RPMI8226 (cell line): Measurements from ENCODE around the gene GAL3ST1.
"Not testable (repeated sequence)": the region's sequence is repeated elsewhere in the genome, so short reads cannot be mapped to it uniquely, and the experiment has no call there.

Experiments
- DNase-seq: peaks from one replicate; pipeline ENCODE4 v3.0.0-alpha.2; 2015

GAL3ST1 gene

DNA sequence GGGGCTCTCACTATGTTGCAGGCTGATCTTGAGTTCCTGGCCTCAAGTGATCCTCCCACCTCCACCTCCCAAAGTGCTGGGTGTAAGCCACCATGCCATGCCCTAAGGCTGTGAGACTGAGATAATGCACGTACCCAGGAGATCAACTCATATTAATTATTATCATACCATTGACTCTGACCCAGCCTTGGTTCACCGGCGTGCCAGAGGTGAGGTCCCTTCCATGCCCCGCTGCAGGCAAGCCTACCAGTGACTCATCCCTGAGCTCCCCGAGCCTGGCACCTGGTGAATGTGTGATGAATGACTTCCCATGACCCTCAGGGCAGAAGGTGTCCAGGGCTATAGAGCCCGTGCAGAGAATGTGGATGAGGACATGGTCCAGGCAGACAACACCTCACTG is 12.1 kb downstream of the GAL3ST1 start:
- DNase-seq = no peak

DNA sequence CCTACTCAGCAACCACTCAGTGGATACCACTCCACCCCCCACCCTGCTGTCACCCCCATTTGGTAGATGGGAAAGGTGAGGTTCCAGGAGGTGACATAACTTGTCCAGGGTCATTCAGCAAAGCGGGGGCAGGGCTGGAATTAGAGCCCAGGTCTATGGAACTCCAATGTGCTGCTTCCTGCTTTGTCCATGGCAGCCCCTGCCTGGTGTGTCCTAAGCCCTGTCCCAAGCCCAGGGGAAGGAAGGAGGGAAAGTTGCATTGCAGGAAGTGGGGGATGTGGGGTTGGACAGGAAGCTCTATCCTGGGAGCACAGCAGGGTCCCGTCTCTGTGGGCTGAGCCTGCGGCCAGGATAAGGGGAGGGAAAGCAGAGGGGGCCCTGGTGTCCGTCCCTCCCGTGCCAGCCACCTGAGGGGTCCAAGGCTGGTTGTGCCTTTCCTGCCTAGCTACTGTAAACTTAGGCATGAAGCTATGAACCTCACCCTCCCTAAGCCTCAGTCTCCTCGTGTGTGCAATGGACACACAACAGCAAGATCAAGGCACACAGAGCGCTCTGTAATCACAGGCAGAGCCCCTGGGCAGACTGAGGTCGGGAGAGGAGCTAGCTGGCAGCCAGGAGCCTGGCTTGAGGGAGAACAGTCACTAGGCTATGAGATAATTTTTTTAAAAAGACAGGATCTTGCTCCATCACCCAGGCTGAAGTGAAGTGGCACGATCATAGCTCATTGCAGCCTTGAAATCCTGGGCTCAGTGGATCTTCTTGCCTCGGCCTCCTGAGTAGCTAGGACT is 12.9 kb downstream of the GAL3ST1 start:
- no peak for DNase-seq

DNA sequence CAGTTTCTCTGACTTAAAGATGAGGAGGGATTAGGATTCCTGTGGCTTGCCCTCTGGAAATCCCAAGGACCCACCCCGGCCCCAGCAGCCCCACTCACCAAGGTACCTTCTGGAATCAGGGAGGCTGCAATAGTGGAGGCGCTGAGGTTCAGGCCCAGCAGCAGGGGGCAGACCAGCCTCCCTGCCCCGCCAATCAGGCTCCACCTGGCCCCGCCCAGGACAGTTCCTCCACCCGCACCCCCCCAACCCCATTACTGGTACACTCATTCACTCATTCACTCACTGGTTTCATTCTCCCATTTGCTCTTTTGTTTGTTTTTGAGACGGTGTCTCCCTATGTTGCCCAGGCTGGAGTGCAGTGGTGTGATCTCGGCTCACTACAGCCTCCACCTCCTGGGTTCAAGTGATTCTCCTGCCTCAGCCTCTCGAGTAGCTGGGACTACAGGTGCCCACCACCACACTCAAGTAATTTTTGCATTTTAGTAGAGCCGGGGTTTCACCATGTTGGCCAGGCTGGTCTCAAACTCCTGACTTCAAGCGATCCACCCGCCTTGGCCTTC is 13.7 kb downstream of the GAL3ST1 start:
- DNase-seq = peak; percentile 29

DNA sequence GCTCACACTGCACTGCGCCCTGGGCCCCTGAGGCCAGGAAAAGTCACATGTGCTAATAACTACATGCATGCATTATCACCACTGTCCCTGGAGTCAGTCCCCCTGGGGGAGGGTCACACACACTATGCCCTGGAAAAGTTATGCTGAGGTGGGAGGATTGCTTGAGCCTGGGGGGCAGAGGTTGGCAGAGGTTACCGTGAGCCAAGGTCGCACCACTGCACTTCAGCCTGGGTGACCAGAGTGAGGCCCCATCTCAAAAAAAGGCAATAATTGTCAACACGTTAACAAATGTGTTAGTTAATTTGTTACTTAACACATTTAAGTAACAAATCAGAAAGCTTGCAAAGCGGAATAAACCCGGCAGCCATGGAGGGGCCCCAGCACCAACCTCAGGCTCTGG is 14.6 kb downstream of the GAL3ST1 start:
- no peak for DNase-seq

DNA sequence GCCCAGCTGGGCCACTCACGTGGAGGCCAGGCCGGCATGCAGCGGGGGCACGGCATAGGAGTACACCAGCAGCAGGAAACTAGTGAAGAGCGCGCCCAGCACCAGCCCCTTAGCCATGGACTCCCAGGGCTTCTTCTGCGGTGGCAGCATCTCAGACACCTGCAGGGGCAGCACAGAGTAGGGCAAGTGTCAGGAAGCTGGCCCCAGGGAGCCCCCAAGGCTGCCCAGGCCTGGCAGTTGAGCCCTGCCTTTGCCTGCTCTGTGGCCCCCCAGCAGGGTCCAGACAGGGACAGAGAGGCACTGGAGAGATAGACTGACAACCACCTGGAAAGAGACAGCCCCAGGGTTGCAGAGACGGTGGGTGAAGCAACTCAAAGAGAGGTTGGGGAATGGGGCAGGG is 17.2 kb downstream of the GAL3ST1 start:
- DNase-seq = no peak

DNA sequence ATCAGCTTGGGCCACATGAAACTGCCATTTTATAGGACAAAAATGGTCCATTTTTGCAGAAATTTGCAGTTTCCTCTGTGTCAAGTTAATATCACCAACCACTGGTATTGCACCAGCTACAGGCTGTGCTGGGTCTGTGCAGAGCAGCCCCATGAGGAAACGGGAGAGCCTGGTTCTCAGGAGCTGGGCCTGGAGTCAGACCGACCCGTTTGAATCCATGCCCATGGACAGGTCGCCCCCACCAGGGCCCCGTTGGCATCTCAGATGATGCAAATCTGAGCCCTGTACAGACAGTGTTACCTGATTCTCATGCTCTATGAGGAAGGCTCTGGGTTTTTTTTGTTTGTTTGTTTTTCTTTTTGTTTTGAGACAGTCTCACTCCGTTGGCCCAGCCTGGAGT is 18.1 kb downstream of the GAL3ST1 start:
- DNase-seq = no peak

DNA sequence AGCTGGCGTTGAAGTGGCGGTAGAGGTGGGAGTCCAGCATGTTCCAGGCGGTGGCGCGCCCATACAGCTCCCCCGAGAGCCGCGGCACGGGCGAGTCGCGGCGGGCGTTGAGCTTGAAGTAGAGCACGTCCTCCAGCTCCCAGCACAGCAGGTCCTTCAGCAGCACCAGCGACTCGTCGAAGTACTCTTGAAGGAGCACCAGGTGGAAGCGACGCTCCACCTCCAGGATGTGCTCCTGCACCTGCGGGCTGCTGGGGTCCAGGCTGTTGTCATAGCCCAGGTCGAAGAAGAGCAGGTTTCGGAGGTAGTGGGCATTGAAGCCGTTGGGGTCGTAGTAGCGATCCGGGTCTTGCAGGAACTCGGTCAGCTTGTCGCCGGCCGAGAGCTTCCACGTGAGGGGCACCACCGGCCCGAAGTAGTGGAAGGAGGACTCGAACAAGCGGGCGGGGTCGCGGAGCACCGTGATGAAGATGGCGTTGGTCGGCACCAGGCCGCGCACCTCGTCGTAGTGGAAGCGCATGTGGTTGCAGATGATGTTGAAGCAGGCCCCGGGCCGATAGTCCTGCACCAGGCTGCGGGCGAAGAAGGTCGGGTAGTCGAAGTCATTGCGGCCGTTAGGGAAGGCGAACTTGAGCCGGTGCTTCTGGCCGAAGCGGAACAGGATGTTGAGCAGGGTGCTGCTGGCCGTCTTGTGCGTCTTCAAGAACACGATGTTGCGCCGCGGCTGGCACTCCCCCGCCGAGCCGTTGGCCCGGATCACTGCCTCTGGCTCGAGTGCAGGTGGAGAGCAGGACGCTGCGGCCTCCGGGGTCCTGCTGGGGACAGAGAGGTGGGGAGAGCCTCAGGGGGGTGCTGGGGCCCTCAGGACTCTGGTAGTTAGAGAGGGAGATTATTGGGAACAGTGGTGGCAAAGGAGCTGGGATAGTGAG is 18.9 kb downstream of the GAL3ST1 start:
- no peak for DNase-seq

DNA sequence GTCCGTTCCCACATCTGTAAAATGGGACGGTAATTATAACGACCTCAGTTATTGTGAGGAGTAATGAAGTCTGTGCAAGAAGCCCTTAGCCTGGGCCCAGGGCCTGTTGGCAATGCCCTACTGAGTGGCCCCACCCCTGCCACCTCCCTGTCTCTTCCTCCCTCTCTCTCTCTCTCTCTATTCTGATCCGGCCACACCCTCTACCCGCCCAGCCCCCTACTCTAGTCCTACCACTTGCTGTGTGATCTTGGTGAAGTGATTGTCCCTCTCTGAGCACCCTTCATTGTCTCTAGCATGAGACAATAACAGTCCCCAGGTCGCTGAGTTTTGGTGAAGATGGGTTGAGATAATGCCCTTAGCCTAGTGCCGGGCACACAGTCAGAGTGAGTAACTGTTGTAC is 20.5 kb downstream of the GAL3ST1 start:
- no peak for DNase-seq

DNA sequence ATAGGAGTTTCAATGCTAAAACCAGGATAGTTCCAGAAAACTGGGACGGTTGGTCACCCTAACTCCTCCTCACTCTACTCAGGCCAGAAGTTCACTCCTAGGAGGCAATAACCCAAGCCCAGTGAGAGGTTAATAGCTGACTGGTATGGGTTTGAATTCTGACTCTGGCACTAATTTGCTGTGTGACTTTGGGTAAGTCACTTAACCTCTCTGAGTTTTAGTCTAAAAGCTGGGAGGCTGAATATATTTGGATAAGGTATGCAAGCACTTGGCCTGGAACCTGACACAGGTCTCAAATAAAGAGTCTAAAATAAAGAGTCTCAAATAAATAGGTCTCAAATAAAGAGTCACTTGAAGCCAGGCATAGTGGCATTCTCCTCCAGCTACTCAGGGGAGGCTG is 21.7 kb downstream of the GAL3ST1 start:
- no peak for DNase-seq

DNA sequence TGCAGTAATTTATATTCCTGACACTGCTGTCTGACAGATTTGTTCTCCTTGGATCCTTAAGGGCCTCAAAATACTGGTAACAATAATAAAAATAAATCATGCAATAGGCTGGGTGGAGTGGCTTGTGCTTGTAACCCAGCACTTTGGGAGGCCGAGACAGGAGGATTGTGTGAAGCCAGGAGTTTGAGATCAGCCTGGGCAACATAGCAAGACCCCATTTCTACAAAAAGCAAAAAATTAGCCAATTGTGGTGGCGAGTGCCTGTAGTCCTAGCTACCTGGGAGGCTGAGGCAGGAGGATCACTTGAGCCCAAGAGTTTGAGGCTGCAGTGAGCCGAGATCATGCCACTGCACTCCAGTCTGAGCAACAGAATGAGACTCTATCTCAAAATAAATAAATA is 22.7 kb downstream of the GAL3ST1 start:
- DNase-seq = not testable (repeated sequence)

DNA sequence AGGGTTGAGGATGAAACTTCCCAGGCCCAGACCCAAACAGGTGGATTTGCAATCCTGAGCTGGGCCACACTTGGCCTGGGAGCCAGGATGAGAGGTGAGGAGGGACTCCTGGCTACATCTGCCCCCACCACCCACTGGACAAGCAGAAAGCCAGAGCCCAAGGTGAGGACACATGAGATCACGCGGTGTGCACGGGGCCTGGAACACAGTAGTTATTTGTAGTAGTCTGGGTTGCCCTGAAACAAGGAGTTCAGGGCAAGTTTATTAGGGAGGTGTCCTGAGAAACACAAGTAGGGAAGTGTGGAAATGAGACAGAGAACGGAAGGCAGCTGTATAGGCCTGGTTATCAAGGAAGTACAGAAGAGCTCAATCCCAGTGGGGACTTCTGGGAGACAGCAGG is 27.3 kb downstream of the GAL3ST1 start:
- DNase-seq = no peak

DNA sequence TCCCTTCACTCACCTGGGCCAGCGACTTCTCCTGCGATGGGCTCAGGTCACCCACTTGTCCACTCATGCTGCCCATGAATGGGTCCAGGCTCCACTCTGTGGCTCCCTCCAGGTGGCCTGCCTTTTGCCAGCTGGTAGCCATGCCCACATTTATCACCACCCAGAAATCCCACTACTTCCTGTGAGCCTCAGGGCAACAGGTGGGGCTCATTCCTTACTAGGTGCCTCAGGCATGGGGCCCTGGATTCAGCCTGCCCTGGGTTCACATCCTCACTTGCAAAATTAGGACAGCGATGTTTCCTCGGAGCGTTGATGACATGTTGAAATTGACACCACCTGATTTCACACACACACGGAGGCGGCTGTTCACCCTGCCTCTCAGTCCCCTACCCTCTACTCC is 27.8 kb downstream of the GAL3ST1 start, which contains the start of gene SEC14L6:
SEC14L6 (minus strand) TSS at position 126 of the 400 bp plus-strand sequence; CDS start at position 67, 59 bp downstream.
- no peak for DNase-seq

DNA sequence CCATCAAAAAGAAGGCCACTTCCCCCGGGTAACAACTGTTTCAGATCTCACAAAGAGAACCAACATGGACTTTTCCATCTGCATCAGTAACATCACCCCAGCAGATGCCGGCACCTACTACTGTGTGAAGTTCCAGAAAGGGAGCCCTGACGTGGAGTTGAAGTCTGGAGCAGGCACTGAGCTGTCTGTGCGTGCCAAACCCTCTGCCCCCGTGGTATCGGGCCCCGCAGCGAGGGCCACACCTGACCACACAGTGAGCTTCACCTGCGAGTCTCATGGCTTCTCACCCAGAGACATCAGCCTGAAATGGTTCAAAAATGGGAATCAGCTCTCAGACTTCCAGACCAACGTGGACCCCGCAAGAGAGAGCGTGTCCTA is 31.7 kb downstream of the GAL3ST1 start:
- no peak for DNase-seq

DNA sequence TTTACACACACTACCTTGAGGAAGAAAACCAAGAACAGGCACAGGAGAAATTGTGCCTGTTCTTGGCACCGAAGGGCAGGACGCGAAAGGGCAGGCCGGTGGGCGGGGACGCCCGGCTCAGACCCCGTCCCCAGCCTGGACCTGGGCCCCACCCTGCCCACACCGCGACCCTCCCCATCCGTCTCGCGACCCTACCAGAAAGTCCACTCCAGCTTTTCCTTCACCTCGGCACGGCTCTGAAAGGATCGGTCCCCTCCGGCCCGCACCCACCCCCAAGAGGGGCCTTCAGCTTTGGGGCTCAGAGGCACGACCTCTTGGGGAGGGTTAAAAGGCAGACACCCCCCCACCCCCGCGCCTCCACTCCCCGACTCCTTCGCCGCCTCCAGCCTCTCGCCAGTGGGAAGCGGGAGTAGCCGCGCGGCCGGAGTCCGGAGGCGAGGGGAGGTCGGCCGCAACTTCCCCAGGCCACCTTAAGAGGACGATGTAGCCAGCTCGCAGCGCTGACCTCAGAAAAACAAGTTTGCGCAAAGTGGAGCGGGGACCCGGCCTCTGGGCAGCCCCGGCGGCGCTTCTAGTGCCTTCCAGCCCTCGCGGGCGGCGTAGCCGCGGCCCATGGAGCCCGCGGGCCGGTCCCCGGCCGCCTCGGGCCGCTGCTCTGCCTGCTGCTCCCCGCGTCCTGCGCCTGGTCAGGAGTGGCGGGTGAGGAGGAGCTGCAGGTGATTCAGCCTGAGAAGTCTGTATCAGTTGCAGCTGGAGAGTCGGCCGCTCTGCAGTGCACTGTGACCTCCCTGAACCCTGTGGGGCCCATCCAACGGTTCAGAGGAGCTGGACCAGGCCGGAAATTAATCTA is 32.3 kb downstream of the GAL3ST1 start:
- no peak for DNase-seq

DNA sequence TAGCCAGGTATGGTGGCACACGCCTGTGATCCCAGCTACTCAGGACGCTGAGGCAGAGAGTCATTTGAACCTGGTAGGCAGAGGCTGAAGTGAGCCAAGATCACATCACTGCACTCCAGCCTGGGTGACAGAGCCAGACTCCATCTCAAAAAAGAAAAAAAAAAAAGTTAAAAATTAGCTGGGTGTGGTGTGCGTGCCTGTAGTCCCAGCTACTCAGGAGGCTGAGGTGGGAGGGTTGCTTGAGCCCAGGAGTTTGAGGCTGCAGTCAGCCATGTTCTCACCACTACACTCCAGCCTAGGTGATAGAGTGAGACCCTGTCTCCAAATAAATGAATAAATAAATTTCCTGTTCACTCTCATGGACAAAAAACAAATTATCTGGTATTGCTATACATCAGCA is 33.0 kb downstream of the GAL3ST1 start:
- not testable (repeated sequence) for DNase-seq

DNA sequence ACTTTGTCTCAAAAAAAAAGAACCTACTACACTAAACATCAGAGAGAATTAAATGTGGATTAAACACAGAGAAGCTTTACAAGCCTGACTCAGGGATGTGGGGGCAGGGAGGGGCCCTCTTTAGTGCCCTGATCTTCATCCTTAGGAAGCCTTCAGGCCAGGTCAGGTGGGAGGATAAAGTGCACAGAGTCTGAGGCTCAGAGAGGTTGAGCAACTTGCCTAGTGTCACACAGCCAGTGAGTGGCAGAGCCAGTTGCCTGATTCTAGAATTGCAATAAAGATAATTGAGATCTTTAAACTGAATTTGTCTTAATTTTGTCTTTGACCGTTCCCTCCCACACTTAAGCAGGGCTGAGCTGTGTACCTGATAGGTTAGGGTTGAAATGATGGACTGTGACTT is 35.1 kb downstream of the GAL3ST1 start:
- DNase-seq = no peak

DNA sequence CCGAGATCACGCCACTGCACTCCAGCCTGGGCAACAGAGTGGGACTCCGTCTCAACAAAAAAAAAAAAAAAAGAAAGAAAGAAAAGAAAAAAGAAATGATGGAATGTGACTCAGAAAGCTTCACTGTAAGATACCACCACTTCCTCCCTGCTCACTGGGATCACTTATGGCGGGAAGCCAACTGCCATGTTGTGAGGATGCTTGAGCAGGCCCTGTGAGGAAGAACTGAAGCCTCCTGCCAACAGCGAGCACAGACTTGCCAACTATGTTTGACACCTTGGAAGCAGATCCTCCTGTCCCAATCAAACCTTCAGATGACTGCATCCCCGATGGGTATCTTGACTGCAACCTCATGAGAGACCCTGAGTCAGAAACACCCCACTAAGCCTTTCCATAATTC is 36.2 kb downstream of the GAL3ST1 start:
- no peak for DNase-seq

DNA sequence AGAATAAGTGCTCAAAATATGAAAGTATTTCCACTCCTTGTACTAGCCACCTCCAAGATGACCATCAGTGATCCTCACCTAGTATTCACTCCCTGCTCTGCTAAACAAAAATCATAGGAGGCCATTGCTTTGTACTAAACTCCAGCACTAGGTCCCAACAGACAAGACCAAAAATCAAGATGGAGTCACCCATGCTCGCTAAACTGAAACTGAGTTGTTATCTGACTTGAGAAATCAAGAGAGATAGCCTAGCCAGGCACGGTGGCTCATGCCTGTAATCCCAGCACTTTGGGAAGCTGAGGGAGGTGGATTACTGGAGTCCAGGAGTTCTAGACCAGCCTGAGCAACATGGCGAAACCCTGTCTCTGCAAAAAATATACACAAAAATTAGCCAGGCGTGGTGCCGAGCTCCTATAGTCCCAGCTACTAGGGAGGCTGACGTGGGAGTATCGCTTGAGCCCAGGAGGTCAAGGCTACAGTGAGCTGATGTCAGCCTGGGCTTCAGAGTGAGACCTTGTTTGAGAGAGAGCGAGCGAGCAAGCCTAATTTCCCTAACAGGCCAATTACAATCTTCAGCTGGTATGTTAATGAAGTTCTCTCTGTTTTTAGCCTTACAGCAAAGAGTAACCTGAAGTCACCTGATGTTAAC is 37.3 kb downstream of the GAL3ST1 start:
- no peak for DNase-seq

DNA sequence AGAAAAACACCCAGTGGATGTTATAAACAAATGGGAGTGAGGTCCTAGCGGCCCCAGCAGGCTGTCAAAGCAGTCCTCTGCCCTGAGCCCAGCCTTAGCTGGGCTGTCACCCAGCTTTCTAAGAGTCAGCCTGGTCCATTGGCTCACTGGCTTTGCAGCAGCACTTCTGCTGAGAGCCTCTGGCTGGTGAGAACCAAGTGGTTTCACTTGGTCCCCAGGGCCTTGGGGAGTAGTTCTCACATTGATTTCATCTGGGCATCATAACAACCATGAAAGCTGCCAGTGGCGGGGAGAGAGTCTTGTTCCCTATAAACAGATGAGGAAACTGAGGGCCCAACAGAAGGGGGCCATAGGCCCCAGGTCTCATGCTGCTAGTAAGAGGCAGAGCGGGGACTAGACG is 39.3 kb downstream of the GAL3ST1 start:
- DNase-seq = peak; percentile 20

DNA sequence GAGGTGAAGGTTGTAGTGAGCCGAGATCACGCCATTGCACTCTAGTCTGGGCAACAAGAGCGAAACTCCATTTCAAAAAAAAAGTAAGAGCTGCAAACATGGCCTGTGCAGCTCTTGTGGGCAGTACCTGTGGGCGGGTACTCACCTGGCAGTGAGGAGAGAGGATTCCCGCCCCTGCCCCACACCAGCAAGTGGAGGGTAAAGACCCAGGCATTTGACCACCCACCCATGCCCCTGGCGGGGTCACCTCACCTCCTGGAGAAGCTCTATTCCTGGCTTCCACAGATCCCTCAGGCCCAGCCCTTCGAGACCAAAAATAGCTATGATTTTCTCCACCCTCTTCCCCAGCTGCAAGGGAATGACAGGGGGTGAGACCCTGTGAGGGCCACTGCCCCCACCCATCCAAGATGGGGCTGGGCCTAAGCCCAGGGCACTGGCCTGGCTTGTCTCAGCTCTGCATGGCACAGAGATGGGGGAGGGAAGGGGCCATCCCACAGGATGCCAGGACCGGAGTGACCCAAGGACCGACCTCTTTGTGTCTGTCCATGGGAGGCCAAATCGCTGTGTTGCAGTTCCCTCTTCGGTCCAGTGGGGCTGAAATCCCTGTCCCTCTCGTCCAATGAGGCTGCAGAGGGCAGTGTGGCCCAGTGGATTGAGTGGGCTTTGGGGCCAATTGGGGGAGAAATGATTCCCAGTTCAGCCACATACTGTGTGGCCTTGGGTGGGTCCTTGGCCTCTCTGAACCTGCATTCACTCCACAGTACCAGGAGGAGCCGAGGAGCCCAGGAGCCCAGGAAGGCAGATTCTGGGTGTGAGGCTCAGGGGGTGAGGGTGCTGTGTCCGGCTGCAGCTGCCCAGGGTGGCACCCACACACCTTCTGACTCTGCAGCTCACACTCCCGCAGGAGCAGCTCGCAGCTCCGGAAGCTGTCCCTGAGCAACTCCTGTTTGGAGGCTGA is 42.5 kb downstream of the GAL3ST1 start:
- no peak for DNase-seq

DNA sequence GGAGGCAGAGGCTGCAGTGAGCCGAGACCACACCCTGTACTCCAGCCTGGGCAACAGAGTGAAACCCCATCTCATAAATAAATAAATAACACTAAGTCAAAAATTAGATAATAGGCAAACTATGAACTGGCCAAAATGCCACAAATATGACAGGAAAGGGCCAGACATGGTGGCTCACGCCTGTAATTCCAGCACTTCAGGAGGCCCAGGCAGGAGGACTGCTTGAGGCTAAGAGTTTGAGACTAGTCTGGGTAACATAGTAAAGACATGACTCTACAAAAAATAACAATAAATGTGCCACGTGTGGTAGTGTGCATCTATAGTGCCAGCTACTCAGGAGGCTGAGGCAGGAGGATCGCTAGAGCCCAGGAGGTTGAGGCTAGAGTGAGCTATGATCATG is 47.8 kb downstream of the GAL3ST1 start:
- no peak for DNase-seq
